GM12891 (cell line): Measurements from ENCODE around the gene NIF3L1.
"Not testable (repeated sequence)": the region's sequence is repeated elsewhere in the genome, so short reads cannot be mapped to it uniquely, and the experiment has no call there.

Experiments used
- DNase-seq: peaks from one replicate; pipeline ENCODE4 v3.0.0; 2011; ENCODE audit warnings: low spot score; ENCODE audit not compliant: insufficient read length
- FAIRE-seq: peaks from 2 replicates; lab custom pipeline; 2011; peaks lifted over from hg19 to GRCh38; lab: Jason Lieb, UNC
- PAX5 ChIP-seq: IDR thresholded peaks from 2 replicates; pipeline ENCODE4 v1.6.1; 2011; ENCODE audit warnings: low read length, moderate library complexity, mild to moderate bottlenecking; ENCODE audit not compliant: insufficient read depth, severe bottlenecking
- POLR2A ChIP-seq: IDR thresholded peaks from 2 replicates; pipeline ENCODE4 v1.6.1; 2011; ENCODE audit warnings: low read depth, low read length, control low read depth
- POLR2AphosphoS5 ChIP-seq: IDR thresholded peaks from 2 replicates; pipeline ENCODE4 v1.6.1; 2011; ENCODE audit warnings: low read depth, low read length, control low read depth
- POU2F2 ChIP-seq: IDR thresholded peaks from 2 replicates; pipeline ENCODE4 v1.6.1; 2011; ENCODE audit warnings: low read depth, mild to moderate bottlenecking, control low read depth, low read length, moderate library complexity
- SPI1 ChIP-seq: IDR thresholded peaks from 2 replicates; pipeline ENCODE4 v1.6.1; 2011; ENCODE audit warnings: low read depth, low read length, control low read depth
- TAF1 ChIP-seq: IDR thresholded peaks from 2 replicates; pipeline ENCODE4 v1.6.1; 2011; ENCODE audit warnings: low read depth, low read length, control low read depth

Gene NIF3L1

DNA sequence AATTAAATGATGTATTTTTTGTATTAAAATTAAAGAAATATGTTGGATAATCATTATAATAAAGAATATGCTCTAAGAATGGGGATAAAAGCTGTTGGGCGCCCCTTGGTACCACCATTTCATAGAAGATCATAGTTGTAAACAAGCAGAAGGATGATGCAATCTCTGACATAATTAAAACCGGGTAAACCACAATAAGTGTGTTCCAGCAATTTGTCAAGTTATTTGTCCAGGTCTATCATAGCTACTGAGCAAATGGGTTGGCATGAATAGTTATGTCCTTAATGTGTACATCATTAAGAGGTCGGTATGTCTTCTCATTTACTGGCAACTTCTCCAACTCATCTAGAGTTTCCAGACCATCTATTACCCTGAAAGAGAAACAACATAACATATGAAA is 18.0 kb upstream of the NIF3L1 start:
- DNase-seq, result no peak
- FAIRE-seq, result no peak
- TF ChIP-seq POU2F2, result no peak
- TF ChIP-seq PAX5, result no peak
- TF ChIP-seq SPI1, result no peak
- TF ChIP-seq POLR2AphosphoS5, result no peak
- TF ChIP-seq POLR2A, result no peak
- no peak for TF ChIP-seq TAF1

DNA sequence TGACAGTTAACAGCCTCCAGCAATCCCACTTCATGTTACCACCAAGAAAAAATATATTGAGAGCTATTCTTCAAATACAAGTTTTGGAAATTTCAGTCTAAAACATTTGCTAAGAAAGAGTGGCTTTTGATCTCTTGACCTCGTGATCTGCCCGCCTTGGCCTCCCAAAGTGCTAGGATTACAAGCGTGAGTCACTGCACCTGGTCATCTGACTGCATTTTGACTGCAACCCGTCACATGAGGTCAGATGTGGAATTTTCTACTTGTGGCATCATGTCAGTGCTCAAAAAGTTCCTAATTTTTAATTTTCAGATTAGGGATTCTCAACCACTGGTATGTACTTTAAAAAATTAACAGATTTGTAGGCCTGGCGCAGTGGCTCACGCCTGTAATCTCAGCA is 15.6 kb upstream of the NIF3L1 start:
- FAIRE-seq, result no peak
- TF ChIP-seq SPI1 (no peak), POU2F2 (no peak)

DNA sequence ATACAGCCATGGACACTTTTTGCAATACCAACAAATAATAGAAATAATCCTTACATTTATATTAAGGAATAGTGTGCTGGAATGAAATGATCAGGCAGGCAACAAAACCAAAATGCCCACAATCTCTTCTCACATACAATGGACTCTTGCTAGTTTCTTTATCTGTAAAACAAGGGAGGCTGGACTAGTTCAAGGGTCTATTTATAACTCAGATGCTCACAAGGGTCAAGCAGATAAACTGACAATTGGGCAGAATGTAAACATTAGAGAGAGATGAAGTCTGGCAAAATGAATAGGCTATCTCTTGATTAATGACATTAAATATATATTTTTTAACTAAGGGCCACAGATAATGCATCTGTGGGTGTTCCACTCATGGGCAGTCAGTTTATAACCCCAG is 11.7 kb upstream of the NIF3L1 start:
- no peak for DNase-seq
- FAIRE-seq, result no peak
- no peak for TF ChIP-seq POLR2AphosphoS5
- no peak for TF ChIP-seq POU2F2
- TF ChIP-seq POLR2A, result no peak
- no peak for TF ChIP-seq SPI1
- no peak for TF ChIP-seq PAX5
- TF ChIP-seq TAF1, result no peak

More for the DNA sequence above, 15.6 kb upstream of the NIF3L1 start:
- no peak for DNase-seq

DNA sequence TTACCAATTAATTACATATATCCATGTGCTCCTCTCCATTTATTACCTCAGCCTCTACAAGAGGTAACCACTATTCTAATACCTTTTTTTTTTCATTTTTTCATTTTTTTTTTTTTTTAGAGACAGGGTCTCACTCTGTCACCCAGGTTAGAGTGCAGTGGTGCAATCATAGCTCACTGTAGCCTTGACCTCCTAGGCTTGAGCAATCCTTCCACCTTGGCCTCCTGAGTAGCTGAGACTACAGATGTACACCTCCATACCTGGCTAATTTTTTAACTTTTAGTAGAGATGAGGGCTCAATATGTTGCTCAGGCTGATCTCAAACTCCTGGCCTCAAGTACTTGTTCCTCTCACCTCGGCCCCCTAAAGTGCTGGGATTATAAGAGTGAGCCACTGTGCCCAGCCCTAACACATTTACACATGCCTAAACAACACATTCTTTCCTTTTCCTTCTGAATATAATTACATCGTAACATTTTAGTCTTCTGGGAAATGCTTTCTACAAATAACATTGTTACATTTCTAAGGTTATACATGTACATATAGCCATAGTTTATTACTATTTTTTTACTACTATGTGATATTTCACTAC is 10.8 kb upstream of the NIF3L1 start:
- no peak for TF ChIP-seq POU2F2
- TF ChIP-seq SPI1, result no peak
- TF ChIP-seq TAF1, result no peak
- no peak for TF ChIP-seq POLR2A
- TF ChIP-seq PAX5, result no peak
- no peak for TF ChIP-seq POLR2AphosphoS5
- DNase-seq, result no peak
- FAIRE-seq, result no peak

DNA sequence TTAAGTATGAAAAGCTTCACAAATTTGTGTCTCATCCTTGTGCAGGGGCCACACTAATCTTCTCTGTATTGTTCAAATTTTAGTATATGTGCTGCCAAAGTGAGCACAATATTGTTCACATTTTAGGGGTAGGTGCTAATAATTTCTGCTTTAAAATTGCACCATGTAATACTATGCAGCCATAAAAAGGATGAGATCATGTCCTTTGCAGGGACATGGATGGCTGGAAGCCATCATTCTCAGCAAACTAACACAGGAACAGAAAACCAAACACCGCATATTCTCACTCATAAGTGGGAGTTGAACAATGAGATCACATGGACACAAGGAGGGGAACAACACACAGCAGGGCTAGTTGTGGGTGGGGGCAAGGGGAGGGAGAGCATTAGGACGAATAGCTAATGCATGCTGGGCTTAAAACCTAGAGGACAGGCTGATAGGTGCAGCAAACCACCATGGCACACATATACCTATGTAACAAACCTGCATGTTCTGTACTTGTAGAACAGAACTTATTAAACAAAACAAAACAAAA is 7.4 kb upstream of the NIF3L1 start:
- FAIRE-seq, result peak; percentile 13

DNA sequence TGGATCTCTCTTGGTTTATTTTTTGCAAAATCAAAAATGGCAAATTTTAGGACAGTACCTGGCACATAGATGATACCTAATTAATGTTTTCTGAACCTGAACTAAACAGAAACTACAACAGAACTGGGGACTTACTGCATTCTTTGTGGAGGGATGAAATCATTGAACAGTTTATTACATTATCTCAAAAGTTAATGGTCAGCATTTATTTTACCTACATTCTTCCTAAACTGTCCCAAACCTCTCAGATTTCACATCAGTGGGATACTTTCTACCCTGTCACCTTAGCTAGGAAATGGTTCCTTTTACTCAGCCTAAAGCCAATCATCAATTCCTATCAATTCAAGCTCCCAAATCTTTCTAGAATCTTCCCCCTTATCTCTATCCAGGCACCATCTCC is 10.3 kb downstream of the NIF3L1 start:
- no peak for DNase-seq
- no peak for FAIRE-seq
- no peak for TF ChIP-seq SPI1
- TF ChIP-seq POLR2AphosphoS5, result no peak
- no peak for TF ChIP-seq TAF1

More for the DNA sequence above, 7.4 kb upstream of the NIF3L1 start:
- not testable (repeated sequence) for DNase-seq

DNA sequence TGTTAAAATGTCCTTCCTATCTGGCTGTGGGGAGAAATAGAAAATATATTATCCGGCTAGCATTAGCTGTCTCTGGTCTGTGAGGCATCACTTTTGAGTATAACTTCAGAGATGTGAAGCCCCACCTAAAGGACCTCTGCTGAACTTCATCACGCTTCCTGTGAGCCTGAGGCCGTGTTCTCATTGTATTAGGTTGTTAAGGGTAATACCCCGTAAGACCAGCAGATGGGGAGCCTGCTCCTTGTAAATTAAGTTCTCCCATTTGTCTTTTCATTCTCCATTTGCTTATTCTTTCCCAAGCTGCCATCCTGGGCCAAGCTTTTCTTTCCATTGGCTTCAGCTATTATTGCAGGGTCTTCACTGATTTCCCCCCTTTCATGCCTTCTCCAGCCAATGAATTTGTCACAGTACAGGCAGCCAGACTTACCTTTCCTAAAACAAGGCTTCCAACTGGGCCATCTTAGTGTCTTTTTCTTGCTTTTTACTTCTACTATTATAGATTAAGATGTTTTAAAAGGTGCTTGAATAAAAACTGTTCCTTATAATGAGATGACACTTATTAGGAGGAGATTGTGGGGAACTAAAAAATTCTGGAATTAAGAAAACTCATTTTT is 12.4 kb downstream of the NIF3L1 start:
- peak; percentile 59 for DNase-seq
- peak; percentile 90 for FAIRE-seq
- no peak for TF ChIP-seq PAX5
- TF ChIP-seq SPI1, result no peak
- TF ChIP-seq TAF1, result no peak
- no peak for TF ChIP-seq POLR2A
- no peak for TF ChIP-seq POU2F2
- TF ChIP-seq POLR2AphosphoS5, result no peak

DNA sequence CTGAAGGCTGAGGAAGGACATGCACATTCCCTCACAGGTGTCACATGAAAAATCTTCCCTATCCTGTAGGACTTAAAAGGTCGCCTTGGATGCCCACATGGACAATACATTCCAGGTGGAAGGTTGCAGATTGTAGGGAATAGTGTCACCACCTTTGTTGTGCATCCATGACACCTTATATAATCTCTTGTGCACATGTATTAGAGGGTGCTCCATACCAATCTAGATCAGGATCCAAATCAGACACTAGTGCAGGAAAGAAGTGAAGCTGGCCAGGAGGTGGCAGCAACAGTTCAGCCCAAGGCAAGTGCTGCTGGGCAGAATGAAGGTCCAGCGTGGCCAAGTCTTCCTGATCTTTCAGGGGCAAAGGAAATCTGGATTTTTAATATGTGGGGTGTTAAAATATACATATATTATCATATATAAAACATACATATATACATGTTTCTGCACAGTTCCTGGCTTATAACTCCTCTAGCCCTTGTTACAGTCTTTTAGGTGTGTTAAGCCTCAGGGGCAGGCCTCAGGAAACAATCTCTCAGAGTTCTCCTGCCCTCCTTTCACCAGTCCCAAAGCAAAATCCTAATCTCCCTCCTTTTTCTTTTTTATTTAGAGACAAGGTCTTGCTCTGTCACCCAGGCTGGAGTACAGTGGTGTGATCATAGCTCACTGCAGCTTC is 16.6 kb downstream of the NIF3L1 start:
- FAIRE-seq, result peak; percentile 57
- no peak for DNase-seq
- TF ChIP-seq POU2F2, result no peak
- no peak for TF ChIP-seq TAF1
- no peak for TF ChIP-seq POLR2AphosphoS5
- no peak for TF ChIP-seq PAX5
- no peak for TF ChIP-seq POLR2A
- no peak for TF ChIP-seq SPI1

DNA sequence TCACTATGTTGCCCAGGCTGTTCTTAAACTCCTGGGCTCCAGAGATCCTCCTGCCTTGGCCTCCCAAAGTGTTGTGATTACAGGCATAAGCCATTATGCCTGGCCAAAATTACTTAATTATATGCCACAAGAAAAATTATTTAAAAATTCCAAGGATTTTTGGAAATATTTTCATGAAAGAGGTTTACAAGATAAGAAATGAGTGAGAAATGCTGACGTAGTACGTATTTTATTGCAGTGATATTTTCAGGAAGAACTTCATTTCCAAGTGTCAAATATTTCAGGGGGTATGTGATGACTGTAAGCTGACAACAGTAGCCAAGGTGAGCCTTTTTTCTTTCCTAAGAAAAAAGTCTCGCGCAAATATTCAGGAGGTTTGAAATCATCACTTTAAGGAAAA is 20.8 kb downstream of the NIF3L1 start:
- no peak for TF ChIP-seq POLR2AphosphoS5
- no peak for TF ChIP-seq POU2F2
- TF ChIP-seq TAF1, result no peak
- TF ChIP-seq PAX5, result no peak
- TF ChIP-seq POLR2A, result no peak
- TF ChIP-seq SPI1, result no peak
- no peak for DNase-seq
- FAIRE-seq, result no peak

DNA sequence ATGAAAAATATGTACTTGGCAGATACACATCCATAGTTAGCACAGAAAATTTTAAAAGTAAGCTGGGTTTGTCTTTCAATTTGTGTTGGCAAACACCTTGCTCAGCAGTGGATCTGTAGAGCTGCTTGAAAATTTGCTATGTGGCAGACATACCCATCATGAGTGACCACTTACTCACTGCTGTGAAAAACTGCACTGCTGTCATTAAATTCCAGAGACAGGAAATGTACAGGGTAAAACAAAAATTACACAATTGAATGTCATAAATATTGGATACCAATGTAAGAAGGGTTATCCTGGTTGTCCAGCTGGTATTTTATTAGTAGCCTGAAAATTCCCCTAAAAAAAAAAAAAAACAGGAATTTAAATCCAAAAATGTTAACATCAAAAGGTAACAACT is 24.5 kb downstream of the NIF3L1 start:
- DNase-seq (no peak), FAIRE-seq (no peak)
- TF ChIP-seq TAF1, result no peak
- TF ChIP-seq PAX5, result no peak
- TF ChIP-seq SPI1, result no peak
- TF ChIP-seq POLR2AphosphoS5, result no peak
- TF ChIP-seq POU2F2, result no peak
- TF ChIP-seq POLR2A, result no peak
